ENCODE measurements around the gene GBP7.
"Not testable (repeated sequence)": the region's sequence is repeated elsewhere in the genome, so short reads cannot be mapped to it uniquely, and the experiment has no call there.

Gene GBP7, protein sequence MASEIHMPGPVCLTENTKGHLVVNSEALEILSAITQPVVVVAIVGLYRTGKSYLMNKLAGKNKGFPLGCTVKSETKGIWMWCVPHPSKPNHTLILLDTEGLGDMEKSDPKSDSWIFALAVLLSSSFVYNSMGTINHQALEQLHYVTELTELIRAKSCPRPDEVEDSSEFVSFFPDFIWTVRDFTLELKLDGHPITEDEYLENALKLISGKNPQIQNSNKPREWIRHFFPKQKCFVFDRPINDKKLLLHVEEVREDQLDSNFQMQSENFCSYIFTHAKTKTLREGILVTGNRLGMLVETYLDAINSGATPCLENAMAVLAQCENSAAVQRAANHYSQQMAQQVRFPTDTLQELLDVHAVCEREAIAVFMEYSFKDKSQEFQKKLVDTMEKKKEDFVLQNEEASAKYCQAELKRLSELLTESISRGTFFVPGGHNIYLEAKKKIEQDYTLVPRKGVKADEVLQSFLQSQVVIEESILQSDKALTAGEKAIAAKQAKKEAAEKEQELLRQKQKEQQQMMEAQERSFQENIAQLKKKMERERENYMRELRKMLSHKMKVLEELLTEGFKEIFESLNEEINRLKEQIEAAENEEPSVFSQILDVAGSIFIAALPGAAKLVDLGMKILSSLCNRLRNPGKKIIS

DNA sequence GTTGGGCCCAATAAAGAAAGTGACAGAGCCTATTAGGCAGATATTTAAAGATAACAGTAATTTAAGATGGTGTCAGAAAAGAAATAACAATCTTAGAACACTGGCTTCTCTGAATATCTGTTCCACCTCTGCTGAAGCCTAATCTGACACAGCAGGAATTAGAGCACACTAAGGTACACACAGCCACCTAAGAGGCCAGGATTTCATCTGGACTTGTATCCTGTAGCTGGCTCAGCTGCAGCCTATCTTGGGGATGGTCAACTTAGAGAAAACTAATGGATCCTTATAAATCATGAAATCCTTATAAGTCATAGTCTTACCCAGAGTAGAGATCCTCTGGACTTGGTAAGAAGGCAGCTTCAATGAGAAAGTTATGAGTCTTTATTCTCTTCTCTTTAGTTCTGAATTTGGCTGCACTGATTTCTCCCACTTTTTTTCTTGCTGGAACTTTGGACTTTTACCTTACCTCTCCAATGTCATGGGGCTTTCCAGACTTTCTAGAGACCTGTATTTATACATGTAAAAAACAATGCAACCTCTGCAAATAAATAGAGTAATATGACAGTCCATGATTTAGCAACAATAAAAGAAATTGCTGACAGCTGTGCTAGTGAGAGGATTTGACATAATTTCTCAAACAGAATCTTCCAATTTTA, at the start of gene GBP7:
TSS of gene GBP7 (minus strand) at position 403 of the 656 bp plus-strand sequence. CDS start 4,068 bp downstream, outside the sequence.
- DNase-seq (ENCODE audit: low read depth in 2 of 2) = no peak

DNA sequence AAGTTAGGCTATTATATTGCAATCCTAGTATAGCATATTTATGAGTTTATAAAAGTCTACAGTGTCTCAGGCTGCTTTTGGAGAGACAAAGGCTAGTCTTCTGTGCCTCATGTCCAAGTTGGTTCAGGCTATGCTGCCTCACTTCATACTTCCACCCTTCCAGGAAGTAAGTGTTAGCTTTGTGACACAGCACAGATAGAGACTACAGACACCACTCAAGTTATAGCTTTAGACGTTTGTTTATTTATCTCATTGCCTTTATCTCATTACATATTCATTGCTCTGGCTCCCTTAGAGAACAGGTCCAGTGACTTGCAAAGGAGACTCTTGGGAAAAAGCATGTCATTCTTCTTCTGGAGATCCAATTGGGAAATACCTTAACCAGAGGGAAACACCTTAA, 45.5 kb upstream of the GBP7 start:
- DNase-seq (ENCODE audit: low read depth in 2 of 2) = no peak

DNA sequence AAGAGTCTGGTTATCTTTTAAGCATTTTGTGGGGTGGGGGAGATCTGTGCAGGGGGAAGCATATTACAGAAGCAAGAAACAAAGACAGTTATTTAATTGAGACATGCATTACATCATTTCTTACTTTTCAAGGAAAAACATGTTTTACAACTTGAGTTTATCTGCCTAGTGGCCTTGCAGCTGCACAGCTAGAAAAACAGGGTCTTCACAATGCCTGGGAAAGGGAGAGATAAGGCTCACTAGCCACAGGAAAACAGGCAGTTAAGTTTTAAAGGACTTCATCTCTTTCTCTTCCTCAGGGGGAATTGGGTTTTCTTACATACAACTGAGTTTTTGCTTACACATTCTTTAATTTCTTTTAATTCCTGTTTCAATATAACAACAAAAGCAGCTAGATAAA, 44.0 kb upstream of the GBP7 start:
- DNase-seq (ENCODE audit: low read depth in 2 of 2) = not testable (repeated sequence)

DNA sequence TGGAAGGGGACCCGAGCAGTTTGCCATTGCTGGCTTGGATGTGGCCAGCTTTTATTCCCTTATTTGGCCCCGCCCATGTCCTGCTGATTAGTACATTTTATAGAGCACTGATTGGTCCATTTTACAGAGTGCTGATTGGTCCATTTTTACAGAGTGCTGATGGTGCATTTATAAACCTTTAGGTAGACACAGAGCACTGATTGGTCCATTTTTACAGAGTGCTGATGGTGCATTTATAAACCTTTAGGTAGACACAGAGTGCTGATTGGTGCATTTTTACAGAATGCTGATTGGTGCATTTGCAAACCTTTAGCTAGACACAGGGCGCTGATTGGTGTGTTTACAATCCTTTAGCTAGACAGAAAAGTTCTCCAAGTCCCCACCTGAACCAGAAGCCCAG, 43.1 kb upstream of the GBP7 start:
- DNase-seq (ENCODE audit: low read depth in 2 of 2) = not testable (repeated sequence)

DNA sequence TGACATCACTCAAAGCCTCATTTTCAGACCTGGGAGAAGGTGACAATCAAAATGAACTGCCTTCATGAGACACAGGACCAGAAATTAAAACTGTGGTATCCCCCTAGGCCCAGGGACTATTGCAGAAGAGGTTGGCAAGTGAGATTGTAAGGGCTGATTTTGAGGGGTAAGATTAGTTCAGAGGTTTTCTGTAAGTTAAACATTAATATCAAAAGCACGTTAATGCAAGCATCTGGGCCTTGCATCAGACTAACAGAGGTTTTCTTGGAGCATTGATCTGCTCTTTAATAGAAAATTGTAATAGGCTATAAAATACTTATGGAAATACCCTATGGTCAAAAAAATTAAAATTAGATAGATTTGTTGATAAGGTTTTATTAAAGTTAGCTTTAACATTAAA, 37.5 kb upstream of the GBP7 start:
- DNase-seq (ENCODE audit: low read depth in 2 of 2) = no peak

DNA sequence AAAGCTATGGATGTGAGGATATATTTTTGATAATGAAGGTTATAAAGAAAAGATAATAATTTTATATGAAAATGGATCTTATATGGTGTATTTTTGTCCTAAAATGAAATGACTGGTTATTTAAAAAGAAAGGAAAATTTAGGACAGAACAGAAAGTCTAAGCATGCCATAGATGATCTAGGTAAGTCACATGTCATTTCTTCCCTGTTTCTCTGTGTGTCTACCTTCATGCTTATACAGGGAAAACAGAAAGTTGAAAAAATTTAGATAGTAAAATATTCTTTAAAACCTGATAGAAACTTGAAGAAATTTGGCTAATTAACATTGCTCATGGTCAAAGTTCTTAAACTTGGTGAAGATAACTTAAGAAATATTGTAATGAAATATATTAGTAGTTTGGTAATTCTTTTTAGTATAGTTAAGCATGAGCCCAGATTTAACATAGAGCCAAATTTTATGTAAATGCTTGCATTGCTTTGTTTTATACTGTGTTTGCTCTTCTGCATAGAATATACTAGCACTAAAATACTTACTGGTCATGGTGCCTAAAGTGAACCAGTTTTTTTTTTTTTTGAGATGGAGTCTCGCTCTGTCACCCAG, 35.3 kb upstream of the GBP7 start:
- no peak for DNase-seq (ENCODE audit: low read depth in 2 of 2)

DNA sequence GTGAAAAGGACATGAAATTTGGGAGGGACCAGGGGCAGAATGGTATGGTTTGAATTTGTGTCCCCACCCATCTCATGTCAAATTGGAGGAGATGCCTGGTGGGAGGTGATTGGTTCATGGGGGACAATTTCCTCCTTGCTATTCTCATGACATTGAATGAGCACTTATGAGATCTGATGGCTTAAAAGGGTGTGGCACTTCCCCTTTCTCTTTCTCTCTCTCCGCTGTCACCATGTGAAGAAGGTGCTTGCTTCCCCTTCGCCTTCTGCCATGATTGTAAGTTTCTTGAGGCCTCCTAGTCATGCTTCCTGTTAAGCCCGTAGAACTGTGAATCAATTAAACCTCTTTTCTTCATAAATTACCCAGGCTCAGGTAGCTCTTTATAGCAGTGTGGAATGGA, 30.6 kb upstream of the GBP7 start:
- DNase-seq (ENCODE audit: low read depth in 2 of 2) = no peak

DNA sequence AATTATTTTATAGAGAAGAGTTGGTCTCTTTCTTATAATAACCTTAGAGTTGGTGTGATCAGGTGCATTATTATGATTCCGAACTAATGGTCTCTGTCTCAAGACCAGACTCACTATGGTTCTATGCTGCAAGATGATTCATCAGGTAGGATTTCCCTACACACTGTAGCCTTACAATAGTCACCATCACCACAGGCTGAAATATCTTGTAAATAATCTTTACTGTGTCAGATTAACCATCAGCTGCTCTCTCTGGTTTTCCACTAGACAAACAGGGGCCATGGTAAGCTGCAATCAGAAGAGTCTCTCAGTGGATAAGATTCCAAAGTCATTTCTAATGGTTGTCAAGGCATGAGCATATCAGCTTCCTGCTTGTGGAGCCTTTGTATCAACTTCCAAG, 27.4 kb upstream of the GBP7 start:
- no peak for DNase-seq (ENCODE audit: low read depth in 2 of 2)

DNA sequence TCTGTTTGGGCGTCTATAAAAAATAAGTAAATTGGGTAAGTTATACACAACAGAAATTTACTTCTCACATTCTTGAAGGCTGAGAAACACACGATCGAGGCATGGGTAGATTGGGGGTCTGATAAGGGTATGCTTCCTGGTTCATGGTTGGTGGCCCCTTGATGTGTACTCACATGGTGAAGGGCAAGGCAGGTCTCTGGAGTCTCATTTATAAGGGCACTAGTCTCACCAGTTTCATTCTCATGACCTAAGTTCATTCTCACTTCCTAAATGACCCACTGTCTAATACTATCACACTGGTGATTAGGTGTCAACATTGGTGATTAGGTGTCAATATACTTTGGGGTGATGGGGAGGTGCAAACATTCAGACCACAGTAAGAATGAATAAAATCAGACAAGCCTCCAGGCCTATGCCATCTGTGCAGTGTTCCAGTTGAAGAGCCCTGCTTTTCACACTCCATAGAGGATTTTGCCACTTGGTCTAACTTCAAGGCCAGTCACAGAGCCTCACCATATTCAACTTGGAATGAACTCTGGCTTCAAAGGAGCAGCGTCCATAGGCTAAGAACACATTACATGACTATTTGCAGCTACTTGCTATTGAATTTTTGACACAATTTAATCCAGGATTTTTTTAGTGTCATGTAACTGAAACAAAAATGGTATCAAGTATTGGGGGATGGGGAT, 25.4 kb upstream of the GBP7 start:
- no peak for DNase-seq (ENCODE audit: low read depth in 2 of 2)

DNA sequence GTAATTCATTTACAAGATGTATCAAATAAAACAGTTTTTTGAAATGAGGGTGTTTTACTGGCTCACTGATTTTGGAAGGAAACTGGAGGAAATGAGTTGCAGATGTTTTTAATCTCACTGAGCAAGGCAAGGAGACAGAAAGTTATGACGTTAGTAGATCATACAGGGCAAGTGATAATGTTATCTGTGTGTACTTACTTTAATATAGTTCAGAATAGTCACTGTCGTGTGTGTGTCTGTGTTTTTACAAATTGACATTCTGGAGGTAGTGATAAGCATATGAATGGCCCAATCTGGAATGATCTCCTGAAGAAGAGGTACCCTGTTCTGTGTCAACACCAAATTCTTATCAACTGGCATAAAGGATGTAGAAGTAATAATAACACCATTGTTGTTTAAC, 24.9 kb upstream of the GBP7 start:
- DNase-seq (ENCODE audit: low read depth in 2 of 2) = no peak

DNA sequence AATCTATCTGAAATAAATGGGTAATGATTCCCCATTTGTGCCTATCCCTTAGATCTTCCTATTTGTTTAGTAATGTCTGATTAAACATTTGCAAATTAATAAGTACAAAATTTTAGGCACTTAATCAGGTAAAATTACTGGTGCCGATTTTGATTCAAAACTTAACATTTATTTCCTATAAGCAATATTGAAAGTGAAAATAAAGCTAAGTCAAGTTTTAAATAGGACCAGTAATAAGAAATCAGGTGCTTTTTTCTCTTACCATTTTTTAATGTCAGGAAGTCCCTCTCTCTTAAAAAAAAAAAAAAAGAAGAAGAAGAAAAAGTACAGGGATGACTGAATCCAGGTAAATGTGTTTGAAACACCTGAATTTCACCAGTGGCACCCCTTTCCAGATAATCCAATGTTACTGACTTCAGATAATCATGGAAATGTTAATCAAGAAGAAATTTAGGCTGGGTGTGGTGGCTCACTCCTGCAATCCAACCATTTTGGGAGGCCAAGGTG, 23.8 kb upstream of the GBP7 start:
- no peak for DNase-seq (ENCODE audit: low read depth in 2 of 2)

DNA sequence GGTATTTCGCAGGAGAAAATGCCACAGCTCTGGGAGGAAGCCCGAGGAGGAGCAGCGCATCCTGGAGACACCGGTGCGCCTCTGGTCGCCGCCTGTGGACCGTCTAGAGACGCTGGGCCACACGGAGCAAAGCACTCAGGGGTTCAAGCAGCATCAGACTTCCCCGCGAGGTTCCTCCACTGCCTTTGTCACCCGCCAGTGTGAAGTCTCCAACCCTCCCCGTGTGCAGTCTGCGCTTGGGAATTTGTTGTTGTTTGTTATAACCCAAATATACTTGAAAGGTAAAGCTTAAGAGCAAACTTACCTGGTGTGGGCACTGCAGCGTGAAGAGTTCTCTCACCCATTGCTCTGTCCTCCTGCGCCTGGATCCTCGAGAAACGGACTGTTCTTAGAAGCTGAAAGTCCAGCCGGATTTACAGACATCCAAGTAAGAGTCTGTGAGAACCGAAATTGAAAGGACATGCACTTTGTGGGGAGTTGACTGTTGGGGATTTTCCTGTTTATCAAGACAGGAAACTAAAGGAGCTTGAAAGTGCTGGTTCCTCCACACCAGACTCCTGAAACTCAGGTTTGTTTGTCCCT, 22.8 kb upstream of the GBP7 start, which contains the start of gene GBP4:
TSS of gene GBP4 (minus strand) at position 452 of the 582 bp plus-strand sequence. CDS start at position 344, 108 bp downstream.
- DNase-seq (ENCODE audit: low read depth in 2 of 2) = peak; percentile 12 to 32

DNA sequence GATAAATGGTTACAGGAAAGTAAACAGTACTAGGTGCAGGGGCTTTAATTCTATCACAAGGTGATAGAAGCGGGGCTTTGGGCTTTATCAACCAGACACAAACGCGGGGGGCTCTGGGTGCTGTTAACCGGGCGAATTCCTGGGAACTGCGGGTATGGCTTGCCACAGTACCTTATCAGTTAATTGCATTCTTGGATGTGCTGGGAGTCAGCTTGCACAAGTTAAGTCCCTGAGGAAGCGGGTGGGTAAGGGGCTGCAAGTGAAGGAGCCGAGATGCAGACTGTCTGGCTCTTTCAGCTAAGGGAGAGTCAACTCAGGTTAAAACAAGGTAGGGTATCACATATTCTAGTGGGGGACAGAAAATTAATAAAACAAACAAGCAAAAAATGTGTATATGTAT, 22.3 kb upstream of the GBP7 start:
- DNase-seq (ENCODE audit: low read depth in 2 of 2) = no peak

DNA sequence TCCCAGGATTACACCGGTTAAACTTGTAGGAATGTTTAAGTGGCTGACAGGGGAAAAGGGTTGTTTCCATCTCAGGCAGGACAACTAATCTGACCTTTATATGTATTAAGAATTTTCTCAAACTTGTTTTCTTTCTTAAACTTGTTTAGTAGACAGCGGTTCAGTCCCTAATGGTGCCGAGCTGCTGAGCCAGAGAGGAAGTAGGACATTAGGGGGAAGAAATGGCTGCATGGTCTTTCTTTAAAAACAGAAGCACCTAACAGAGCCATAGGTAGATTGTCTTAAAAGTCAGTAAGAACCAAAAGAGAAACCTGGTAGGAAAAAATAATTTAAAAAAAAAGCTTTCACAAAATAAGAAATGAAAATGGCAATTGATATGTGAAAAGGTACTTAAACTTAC, 19.7 kb upstream of the GBP7 start:
- DNase-seq (ENCODE audit: low read depth in 2 of 2) = no peak

DNA sequence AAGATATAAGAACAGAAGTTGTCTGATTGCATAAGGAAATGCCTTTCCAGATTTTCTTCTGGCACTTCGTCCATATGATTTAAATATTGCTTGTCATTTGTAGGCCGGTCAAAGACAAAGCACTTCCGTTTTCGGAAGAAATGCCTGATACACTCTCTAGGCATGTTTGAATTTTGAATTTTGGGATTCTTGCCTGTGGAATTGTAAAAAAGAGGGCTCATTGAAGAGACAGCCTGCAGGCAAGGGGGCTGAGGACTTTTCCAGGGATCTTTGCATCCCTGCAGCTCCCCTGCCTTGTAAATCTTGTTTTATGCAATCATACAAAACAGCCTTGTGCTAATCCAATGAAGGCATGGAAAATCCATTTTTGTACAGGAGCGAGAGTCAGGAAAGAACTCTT, 15.5 kb upstream of the GBP7 start:
- DNase-seq (ENCODE audit: low read depth in 2 of 2) = no peak

DNA sequence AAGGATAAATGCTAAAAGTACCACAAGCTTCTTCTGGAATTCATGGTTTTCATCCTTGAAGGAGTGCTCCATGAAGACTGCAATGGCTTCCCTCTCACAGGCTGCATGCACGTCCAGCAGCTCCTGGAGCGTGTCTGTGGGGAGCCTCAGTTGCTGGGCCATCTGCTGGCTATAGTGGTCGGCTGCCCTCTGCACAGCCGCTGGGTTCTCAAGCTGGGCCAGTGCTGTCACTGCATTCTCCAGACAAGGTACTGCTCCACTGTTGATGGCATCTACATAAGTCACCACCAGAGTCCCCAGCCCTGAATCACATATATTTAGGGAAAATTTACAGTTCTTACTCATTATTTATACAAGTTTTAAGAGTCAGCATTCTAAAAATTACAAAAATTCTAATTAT, 14.2 kb upstream of the GBP7 start:
- no peak for DNase-seq (ENCODE audit: low read depth in 2 of 2)

DNA sequence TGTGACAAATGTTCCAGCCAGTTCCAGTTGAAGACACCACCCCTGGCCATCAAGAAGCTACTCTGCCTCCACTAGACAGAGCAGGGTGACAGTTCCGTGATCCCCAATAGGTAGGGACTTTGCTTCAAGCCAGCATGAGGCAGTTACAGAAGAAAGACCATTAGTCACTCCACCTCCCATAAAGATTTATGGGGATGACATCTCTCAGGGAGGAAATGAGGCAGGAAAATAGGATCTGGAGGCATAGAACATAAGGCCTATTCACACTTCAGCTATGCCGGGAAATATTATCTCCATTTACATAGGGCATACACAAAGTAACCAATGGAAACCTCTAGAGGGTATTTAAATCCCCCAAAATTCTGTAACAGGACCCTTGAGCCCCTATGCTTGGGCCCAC, 3.5 kb upstream of the GBP7 start:
- DNase-seq (ENCODE audit: low read depth in 2 of 2) = no peak

DNA sequence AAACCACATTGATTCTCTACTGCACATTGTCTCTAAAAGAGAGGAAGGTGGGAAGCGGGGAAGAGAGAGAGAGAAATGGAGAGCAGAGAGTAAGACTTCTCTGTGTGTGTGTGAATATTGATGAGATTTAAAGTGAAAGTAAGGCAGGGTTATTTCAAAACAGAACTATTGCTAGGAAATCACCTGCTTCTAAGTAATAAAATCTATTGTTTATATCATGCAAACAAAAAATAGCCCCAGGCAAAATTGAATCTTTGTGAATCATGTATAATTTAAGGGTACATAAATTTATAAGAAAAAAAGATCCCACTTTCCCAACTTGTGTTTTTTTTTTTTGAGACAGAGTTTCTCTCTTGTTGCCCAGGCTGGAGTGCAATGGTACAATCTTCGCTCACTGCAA, 1.2 kb upstream of the GBP7 start:
- no peak for DNase-seq (ENCODE audit: low read depth in 2 of 2)

DNA sequence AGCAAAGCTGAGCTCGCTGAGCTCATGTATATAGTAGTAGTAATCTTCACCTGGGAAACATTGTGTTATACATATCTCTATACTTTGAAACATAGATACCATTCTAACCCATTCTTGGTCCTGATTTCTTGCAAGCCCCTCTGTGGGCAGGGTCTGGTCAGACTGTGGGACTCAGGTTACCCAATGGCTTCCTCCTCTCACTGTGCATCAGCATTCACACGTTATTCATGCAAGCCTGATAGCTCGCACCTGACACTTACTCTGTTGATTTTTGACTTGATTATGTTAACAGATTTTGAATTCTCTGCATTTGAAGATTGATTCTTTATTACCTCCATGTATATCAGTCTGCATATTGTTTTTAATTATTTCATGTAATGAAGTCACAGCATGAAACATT, 1.3 kb downstream of the GBP7 start:
- DNase-seq (ENCODE audit: low read depth in 2 of 2) = no peak

DNA sequence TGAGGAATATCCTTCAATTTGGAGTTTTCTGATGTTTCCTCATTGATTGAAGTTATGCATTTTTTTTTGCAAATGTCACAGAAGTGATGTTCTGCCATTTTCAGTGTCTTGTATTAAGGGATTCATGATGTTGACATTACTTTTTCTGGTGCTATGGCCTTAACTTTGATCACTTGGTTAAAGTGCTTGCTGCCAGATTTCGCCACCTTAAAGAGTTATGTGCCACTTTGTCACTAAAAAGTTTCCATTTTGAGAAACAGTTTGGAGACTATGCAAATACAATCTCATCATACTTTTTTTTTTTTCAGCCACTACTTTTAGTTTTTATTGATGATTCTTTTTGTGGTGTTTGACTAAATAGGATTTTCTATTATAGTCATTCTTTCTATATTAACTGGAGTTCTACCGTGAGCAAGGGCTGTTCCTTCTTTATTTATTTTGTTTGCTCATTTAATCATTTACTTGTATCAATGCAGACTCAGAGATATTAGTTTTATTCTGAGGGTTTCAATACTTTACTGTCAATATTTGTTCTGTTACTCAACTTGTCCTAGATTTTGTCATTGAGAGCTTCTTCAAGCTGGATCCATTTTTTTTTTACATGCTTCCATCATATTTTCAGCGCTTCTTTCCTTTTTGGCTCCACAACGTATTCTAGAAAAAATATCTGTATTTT, 3.2 kb downstream of the GBP7 start:
- DNase-seq (ENCODE audit: low read depth in 2 of 2) = no peak

DNA sequence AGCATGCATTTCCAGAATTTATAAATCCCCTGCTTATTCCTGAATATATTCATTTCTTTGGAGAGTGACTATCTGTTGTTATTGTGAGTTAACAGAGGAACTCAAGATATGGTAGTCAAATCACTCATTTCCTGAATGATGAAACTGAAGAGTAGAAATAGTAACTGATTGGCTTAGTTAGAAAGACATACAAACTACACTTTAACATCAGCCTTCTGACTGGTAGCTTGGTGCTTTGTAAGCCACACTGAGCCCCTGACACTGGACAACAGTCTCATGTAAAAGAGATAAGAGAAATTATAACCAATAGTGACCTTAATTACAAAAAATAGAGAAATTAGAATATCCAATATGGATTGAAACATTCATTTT, 4.8 kb downstream of the GBP7 start:
- DNase-seq (ENCODE audit: low read depth in 2 of 2) = no peak
